Left ventricle myocardium inferior (tissue), 1 donor: Measurements from ENCODE around the gene NOP14. TPM values are rescaled to one million over a fixed set of nuclear protein-coding genes. Genes with fewer than 3 reads are reported as not detected.
A peak's percentile ranks its signal among the peaks of the same experiment; 100 is the strongest.

Experiments
- DNase-seq: peaks from one replicate; pipeline ENCODE4 v3.0.0-alpha.2; 2020
- H3K27ac ChIP-seq: fragments of 200-600 bp; replicated peaks from 2 replicates; pipeline ENCODE4 v1.8.0; 2021
- H3K27me3 ChIP-seq: fragments of 200-600 bp; 2 replicates; pipeline ENCODE4 v1.8.0; 2021; ENCODE audit warnings: low read depth
- H3K36me3 ChIP-seq: fragments of 200-600 bp; 2 replicates; pipeline ENCODE4 v1.8.0; 2021
- H3K4me1 ChIP-seq: fragments of 200-600 bp; 2 replicates; pipeline ENCODE4 v1.8.0; 2021
- H3K4me3 ChIP-seq: fragments of 200-600 bp; 2 replicates; pipeline ENCODE4 v1.8.0; 2021; ENCODE audit warnings: mild to moderate bottlenecking, moderate library complexity
- H3K9me3 ChIP-seq: fragments of 200-600 bp; replicated peaks from 2 replicates; pipeline ENCODE4 v1.8.0; 2021
- CTCF ChIP-seq: fragments of 200-600 bp; IDR thresholded peaks from 2 replicates; pipeline ENCODE4 v1.8.0; 2021; ENCODE audit warnings: antibody characterized with exemption, mild to moderate bottlenecking, borderline replicate concordance
- intact Hi-C: fragments of 100-400 bp; cut with micrococcal nuclease; formaldehyde crosslinking; loops from one replicate; pipeline ENCODE4 v1.11.0; 2022
- total RNA-seq: library from RNA; stranded (reverse); fragmentation: NEBNext Ultra II Directional; extraction: Animal tissue kit (Norgen Biotek cat#: 25700); gene quantifications from one replicate; pipeline ENCODE4 v1.2.1, GENCODE V29; 2021
- donor health status: DM: no; HTN: yes; CAD: no; lungs with severe emphysema.

NOP14 gene
- total RNA-seq, 1 donor from 2014 or later = 17.4 TPM

DNA sequence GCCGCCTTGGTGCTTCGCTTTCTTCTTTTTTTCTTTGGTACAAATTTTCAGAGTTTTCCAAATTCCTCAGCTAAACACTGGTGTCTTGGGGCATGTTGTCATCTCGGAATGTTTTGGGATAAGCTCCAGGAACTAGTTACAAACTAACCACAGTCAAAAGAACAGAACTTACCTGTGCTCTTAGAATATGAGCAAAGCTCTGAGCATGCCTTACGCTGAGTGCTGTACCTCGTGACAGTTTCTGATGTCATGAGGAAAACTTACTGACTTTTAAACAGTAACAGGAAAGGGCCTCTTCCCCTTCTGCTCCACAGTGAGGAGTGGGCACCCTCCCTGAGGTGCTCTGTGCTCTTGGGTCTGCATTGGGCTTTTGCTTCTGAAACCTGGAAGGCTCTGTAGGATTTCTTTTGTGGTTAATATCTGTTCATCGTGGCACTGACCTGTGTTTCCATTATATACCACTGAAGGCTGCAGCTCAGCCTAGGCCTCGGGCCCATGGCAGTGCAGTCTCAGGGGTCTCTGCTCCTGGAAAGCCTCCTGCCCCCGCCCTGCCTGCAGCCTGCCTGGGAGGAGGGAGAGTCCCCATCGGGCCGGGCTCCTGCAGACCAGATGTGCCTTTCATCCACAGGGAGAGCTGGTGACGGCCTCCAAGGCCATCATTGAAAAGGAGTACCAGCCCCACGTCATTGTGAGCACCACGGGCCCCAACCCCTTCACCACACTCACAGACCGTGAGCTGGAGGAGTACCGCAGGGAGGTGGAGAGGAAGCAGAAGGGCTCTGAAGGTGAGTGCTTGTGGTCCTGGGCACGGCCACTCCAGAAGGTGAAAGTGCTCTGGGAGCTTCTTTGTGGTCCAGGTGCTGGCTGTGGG lies 48.7 kb downstream of the NOP14 start:
- intact Hi-C loops = no loop called here
- peaks cover 23% of the 10 kb centered on the region for H3K4me1 ChIP-seq
- H3K36me3 ChIP-seq = peaks cover 82% of the 10 kb centered on the region

GRCh38 chr4:2913168-2913567 lies 50.0 kb downstream of the NOP14 start:
- Histone ChIP-seq H3K27ac (no peak overlapping the region), H3K27me3 (no peaks in the 10 kb centered on the region), H3K9me3 (peaks cover 5% of the 10 kb centered on the region), H3K4me3 (no peak overlapping the region), H3K36me3 (peaks cover 92% of the 10 kb centered on the region), H3K4me1 (peaks cover 33% of the 10 kb centered on the region)
- TF ChIP-seq CTCF = no peak
- no peak for DNase-seq
- intact Hi-C loops = no loop called here

More for the DNA sequence above, 48.7 kb downstream of the NOP14 start:
- DNase-seq = no peak
- Histone ChIP-seq H3K27ac (no peak overlapping the region), H3K27me3 (no peaks in the 10 kb centered on the region), H3K4me3 (no peak overlapping the region), H3K9me3 (peaks cover 5% of the 10 kb centered on the region)
- no peak for TF ChIP-seq CTCF

DNA sequence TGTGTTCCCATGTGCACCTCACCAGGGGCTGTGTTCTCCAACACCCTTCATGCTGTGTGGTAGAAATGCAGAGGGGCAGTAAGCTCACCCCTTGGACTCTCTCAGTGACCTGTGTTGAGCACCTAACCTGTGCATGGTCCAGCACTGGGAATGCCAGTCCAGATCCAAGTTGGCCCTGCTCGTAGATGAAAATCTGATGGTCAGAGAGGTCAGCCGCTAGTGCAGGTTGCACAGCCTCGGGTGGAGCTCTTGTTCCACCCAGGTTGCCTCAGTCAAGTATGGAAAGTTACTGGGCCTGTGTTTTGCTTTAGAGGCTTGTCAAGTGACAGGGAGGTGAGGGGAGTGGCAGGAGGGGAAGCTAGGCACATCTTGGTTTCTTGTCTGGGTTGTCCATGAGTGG lies 51.3 kb downstream of the NOP14 start:
- Histone ChIP-seq H3K27me3 (no peaks in the 10 kb centered on the region), H3K4me1 (peaks cover 33% of the 10 kb centered on the region), H3K4me3 (no peak overlapping the region), H3K9me3 (no peaks in the 10 kb centered on the region), H3K27ac (no peak overlapping the region), H3K36me3 (peaks cover 95% of the 10 kb centered on the region)
- no peak for TF ChIP-seq CTCF
- intact Hi-C loops = no loop called here
- no peak for DNase-seq

DNA sequence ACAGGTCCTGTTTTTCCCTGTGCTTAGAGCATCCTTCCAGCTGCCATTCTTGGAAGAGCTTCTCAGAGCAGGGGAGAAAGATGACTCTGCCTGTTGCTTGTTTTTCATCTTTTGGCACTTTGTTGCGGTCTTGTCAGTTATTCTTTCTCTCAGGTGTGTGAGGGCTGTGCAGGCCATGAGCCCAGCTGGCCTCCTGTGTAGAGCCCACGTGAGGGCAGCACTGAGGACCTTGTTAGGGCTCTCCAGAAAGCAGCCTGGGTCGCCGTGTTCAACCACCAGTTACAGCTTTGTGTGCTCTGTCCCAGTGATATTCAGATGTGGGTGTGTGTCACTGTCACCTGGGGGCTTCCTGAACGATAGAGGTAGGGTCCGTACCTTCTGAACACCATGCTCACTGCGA lies 52.8 kb downstream of the NOP14 start:
- Histone ChIP-seq H3K9me3 (no peaks in the 10 kb centered on the region), H3K4me3 (no peak overlapping the region), H3K4me1 (peaks cover 33% of the 10 kb centered on the region), H3K27me3 (no peaks in the 10 kb centered on the region), H3K27ac (no peak overlapping the region), H3K36me3 (peaks cover 95% of the 10 kb centered on the region)
- TF ChIP-seq CTCF = peak; percentile 41
- intact Hi-C loops = no loop called here
- no peak for DNase-seq

- intact Hi-C loops = no loop called here
- H3K27me3 ChIP-seq = no peaks in the 10 kb centered on the region
- H3K36me3 ChIP-seq = peaks cover 95% of the 10 kb centered on the region
- TF ChIP-seq CTCF = no peak
- DNase-seq = no peak
- no peak overlapping the region for H3K4me3 ChIP-seq
- no peaks in the 10 kb centered on the region for H3K9me3 ChIP-seq
- H3K27ac ChIP-seq = peak overlapping the region; percentile 6
- H3K4me1 ChIP-seq = peaks cover 33% of the 10 kb centered on the region
Observed at GRCh38 chr4:2909583-2909982, 53.6 kb downstream of the NOP14 start.
